Measurements from ENCODE around the gene RANBP1. TPM values are rescaled to one million over a fixed set of nuclear protein-coding genes. Genes with fewer than 3 reads are reported as not detected.
"Not testable (repeated sequence)": the region's sequence is repeated elsewhere in the genome, so short reads cannot be mapped to it uniquely, and the experiment has no call there.

RANBP1 gene
- total RNA-seq, 1 experiment from 2014 or later, result 365 TPM

DNA sequence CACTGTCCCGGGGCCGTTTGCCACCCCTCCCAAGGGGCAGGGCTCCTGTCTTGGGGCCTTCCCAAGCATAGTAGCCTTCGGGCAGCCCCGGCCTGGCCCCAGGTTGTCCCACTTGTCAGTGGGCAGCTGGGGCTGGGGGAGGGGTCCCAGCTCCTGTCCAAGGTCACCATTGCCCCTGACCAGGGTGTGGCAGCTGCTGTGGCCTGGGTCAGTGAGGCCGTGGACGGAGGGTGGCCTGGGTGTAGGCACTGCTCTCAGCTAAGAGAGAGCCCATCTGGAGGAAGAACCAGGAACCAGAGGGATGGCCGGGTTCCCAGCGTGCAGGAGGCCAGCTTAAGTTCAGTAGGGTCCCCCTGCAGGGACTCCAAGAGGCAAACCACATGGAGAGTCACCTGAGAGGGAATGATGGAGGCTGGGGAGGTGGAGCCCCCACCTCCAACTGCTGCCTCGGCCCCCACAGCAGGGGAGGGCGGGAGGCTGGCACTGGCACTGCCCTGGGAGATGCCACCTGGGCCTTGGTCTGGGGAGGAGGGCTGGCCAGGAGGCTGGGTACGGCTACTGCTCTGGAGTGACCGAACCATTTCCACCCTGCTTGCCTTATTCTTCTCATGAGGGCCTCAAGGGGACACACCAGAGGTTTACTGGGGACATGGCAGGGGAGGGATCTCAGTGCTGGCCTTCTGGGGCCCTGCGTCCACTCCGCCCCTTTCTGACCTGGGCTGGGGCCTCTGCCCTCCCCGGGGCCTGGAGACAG lies 41.7 kb downstream of the RANBP1 start:
- intact Hi-C loops (cut with micrococcal nuclease; ENCODE audit: unreplicated experiment), result loop anchor here (1.0 kb wide), 2 partner anchors 81 to 128 kb away; no protein-coding TSS in a partner anchor
- Histone ChIP-seq H3K4me1 (no peaks in the 10 kb centered on the region), H3K27me3 (replicated peaks; ENCODE audit: control insufficient read depth, insufficient read depth, low read length) (no peaks in the 10 kb centered on the region), H3K9me3 (no peaks in the 10 kb centered on the region), H3K4me3 (ENCODE audit: low read depth, low read length) (no peak overlapping the region), H3K36me3 (ENCODE audit: control insufficient read depth, insufficient read depth, low read length) (no peaks in the 10 kb centered on the region)
- BruUV-seq (replicated peaks), result no TSS peak
- ChIA-PET CTCF (interaction anchor here (0.6 to 1.6 kb wide), 10 partner anchors 17 to 713 kb away, joined by 3 to 24 read pairs (median 4); no protein-coding TSS in a partner anchor), POLR2A (no interaction called here)
- Mint-ChIP-seq H3K36me3 (ENCODE audit: insufficient read depth, unreplicated experiment) (no peaks in the 10 kb centered on the region), H3K27me3 (ENCODE audit: insufficient read depth, unreplicated experiment) (peaks cover 3% of the 10 kb centered on the region), H3K4me3 (ENCODE audit: unreplicated experiment) (no peak overlapping the region), H3K9me3 (ENCODE audit: unreplicated experiment) (no peaks in the 10 kb centered on the region), H3K4me1 (ENCODE audit: low read depth, unreplicated experiment) (no peaks in the 10 kb centered on the region), H3K27ac (ENCODE audit: unreplicated experiment) (no peak overlapping the region)
- no peak for DNase-seq
- TF ChIP-seq, protein P1, sequence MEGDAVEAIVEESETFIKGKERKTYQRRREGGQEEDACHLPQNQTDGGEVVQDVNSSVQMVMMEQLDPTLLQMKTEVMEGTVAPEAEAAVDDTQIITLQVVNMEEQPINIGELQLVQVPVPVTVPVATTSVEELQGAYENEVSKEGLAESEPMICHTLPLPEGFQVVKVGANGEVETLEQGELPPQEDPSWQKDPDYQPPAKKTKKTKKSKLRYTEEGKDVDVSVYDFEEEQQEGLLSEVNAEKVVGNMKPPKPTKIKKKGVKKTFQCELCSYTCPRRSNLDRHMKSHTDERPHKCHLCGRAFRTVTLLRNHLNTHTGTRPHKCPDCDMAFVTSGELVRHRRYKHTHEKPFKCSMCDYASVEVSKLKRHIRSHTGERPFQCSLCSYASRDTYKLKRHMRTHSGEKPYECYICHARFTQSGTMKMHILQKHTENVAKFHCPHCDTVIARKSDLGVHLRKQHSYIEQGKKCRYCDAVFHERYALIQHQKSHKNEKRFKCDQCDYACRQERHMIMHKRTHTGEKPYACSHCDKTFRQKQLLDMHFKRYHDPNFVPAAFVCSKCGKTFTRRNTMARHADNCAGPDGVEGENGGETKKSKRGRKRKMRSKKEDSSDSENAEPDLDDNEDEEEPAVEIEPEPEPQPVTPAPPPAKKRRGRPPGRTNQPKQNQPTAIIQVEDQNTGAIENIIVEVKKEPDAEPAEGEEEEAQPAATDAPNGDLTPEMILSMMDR (IDR thresholded peaks at IDR 0.05; ENCODE audit: insufficient read depth in 1 of 2, low read depth in 1 of 2, low read length in 1 of 2, severe bottlenecking in 1 of 2, unreplicated experiment in 1 of 2), result no peak

DNA sequence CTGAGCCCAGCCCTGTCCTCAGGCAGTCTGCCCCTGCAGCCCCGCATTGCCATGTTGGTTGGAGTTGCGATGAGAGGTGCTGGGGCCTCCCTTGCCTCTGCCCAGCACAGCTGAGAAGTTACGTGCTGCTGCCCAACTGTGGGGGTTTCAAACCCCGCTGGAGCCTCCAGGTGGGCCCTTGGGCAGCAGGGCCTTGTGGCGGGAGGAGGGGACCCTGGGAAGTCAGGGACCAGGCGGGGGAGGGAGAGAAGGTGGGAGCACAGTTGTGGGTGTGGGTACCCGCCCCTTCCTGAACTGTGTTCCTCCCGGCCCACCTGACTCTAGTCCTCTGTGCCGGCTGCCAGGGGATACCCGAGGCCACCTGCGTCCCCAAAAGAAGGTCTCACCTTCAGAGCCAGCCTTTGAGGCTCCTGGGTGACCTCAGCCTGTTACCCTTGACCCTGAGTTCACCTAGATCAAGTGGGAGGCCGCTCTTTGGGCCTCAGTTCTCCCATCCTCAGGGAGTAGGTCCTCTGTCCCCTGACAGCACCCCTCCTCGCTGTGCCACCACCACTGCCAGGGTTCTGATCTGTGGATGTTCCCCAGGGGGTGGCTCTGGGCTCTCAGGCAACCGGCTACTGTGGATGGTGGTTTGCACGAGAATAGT lies 42.6 kb downstream of the RANBP1 start:
- Mint-ChIP-seq H3K4me1 (ENCODE audit: low read depth, unreplicated experiment) (no peaks in the 10 kb centered on the region), H3K36me3 (ENCODE audit: insufficient read depth, unreplicated experiment) (no peaks in the 10 kb centered on the region), H3K27ac (ENCODE audit: unreplicated experiment) (no peak overlapping the region), H3K4me3 (ENCODE audit: unreplicated experiment) (no peak overlapping the region), H3K27me3 (ENCODE audit: insufficient read depth, unreplicated experiment) (peaks cover 3% of the 10 kb centered on the region), H3K9me3 (ENCODE audit: unreplicated experiment) (no peaks in the 10 kb centered on the region)
- Histone ChIP-seq H3K4me3 (ENCODE audit: low read depth, low read length) (no peak overlapping the region), H3K9me3 (no peaks in the 10 kb centered on the region), H3K4me1 (no peaks in the 10 kb centered on the region), H3K36me3 (ENCODE audit: control insufficient read depth, insufficient read depth, low read length) (no peaks in the 10 kb centered on the region), H3K27me3 (replicated peaks; ENCODE audit: control insufficient read depth, insufficient read depth, low read length) (no peaks in the 10 kb centered on the region)
- CTCF ChIA-PET, result interaction anchor here (0.6 kb wide), 1 partner anchor 162 kb away, joined by 3 read pairs; the partner anchor contains the start of gene DGCR6L
- TF ChIP-seq, protein P1 (IDR thresholded peaks at IDR 0.05; ENCODE audit: insufficient read depth in 1 of 2, low read depth in 1 of 2, low read length in 1 of 2, severe bottlenecking in 1 of 2, unreplicated experiment in 1 of 2), result no peak
- DNase-seq, result no peak
- POLR2A ChIA-PET, result no interaction called here
- intact Hi-C loops (cut with micrococcal nuclease; ENCODE audit: unreplicated experiment), result no loop called here
- no TSS peak for BruUV-seq (replicated peaks)

DNA sequence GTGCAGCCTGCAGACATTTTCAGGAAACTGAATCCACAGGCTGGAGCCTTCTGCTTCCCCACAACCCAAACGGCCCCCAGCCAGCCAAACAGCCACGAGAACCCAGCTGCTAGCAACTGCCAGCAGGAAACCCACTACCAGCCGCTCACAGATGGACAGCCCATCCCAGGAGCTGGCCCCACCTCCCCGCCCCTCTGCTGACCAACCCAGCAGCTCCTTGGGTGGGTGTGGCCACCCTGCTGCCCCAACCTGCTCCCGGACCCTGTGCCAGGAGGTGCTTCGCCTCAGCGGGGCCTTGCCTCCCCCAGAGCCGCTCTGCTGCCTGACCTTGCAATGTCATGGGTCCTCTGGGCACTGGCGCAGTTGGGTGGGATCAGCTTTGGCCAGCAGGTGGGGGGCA lies 43.2 kb downstream of the RANBP1 start:
- no peaks in the 10 kb centered on the region for H3K36me3 ChIP-seq (ENCODE audit: control insufficient read depth, insufficient read depth, low read length)
- TF ChIP-seq, protein P1 (IDR thresholded peaks at IDR 0.05; ENCODE audit: insufficient read depth in 1 of 2, low read depth in 1 of 2, low read length in 1 of 2, severe bottlenecking in 1 of 2, unreplicated experiment in 1 of 2), result no peak
- no TSS peak for BruUV-seq (replicated peaks)
- no peaks in the 10 kb centered on the region for H3K27me3 ChIP-seq (replicated peaks; ENCODE audit: control insufficient read depth, insufficient read depth, low read length)
- H3K4me3 ChIP-seq (ENCODE audit: low read depth, low read length), result no peak overlapping the region
- Mint-ChIP-seq H3K27ac (ENCODE audit: unreplicated experiment) (no peak overlapping the region), H3K4me1 (ENCODE audit: low read depth, unreplicated experiment) (no peaks in the 10 kb centered on the region), H3K9me3 (ENCODE audit: unreplicated experiment) (peaks cover 3% of the 10 kb centered on the region), H3K27me3 (ENCODE audit: insufficient read depth, unreplicated experiment) (peaks cover 3% of the 10 kb centered on the region), H3K4me3 (ENCODE audit: unreplicated experiment) (no peak overlapping the region), H3K36me3 (ENCODE audit: insufficient read depth, unreplicated experiment) (no peaks in the 10 kb centered on the region)
- H3K9me3 ChIP-seq, result no peaks in the 10 kb centered on the region
- no peak for DNase-seq
- intact Hi-C loops (cut with micrococcal nuclease; ENCODE audit: unreplicated experiment), result no loop called here
- ChIA-PET POLR2A (no interaction called here), CTCF (interaction anchor here (0.6 kb wide), 1 partner anchor 161 kb away, joined by 3 read pairs; the partner anchor contains the start of gene DGCR6L)
- H3K4me1 ChIP-seq, result no peaks in the 10 kb centered on the region

DNA sequence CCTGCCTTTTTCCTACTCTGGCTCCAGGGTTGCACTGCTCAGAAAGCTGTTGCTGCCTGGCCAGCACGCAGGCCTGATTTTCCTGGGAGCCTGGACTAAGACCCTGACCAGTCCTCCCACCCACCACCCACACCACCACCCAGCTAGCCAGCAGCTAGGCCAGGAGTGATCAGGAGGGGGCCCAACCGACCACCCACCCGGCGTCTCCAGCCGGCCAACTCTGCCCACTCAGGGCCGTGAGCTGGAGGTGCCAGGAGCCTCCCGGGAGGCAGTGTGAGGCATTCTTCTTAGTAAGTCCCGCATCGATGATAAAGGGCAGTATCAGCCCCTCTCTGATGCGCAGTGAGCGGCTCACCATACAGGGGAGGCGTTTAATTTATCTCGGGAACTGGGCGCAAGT lies 43.6 kb downstream of the RANBP1 start:
- intact Hi-C loops (cut with micrococcal nuclease; ENCODE audit: unreplicated experiment); POLR2A ChIA-PET; H3K27ac Mint-ChIP-seq (ENCODE audit: unreplicated experiment); H3K4me1 Mint-ChIP-seq (ENCODE audit: low read depth, unreplicated experiment); H3K9me3 ChIP-seq; H3K4me1 ChIP-seq; BruUV-seq (replicated peaks); H3K9me3 Mint-ChIP-seq (ENCODE audit: unreplicated experiment); DNase-seq; CTCF ChIA-PET; H3K4me3 ChIP-seq (ENCODE audit: low read depth, low read length); H3K27me3 Mint-ChIP-seq (ENCODE audit: insufficient read depth, unreplicated experiment); H3K4me3 Mint-ChIP-seq (ENCODE audit: unreplicated experiment); H3K27me3 ChIP-seq (replicated peaks; ENCODE audit: control insufficient read depth, insufficient read depth, low read length); H3K36me3 ChIP-seq (ENCODE audit: control insufficient read depth, insufficient read depth, low read length); H3K36me3 Mint-ChIP-seq (ENCODE audit: insufficient read depth, unreplicated experiment): not testable (repeated sequence)
